GM23338 (cell line): ENCODE measurements around the gene TXNDC16. TPM values are rescaled to one million over a fixed set of nuclear protein-coding genes. Genes with fewer than 3 reads are reported as not detected.

Experiments used
- ATAC-seq: fragments of 200-7000 bp; cut with Tn5 transposase; 3 replicates; pipeline ENCODE4 v1.9.1; 2020
- DNase-seq: peaks from one replicate; pipeline ENCODE4 v3.0.0-alpha.2; 2015; ENCODE audit warnings: low spot score
- H2AFZ ChIP-seq: fragments of 200-600 bp; sonication (generic); 2 replicates; pipeline ENCODE4 v1.8.0; 2016; ENCODE audit warnings: antibody characterized with exemption, mild to moderate bottlenecking, moderate library complexity
- H3F3A ChIP-seq: fragments of 200-600 bp; sonication (generic); replicated peaks from 2 replicates; pipeline ENCODE4 v1.8.0; 2017; ENCODE audit warnings: antibody characterized with exemption, mixed run types, low read depth
- H3K27ac ChIP-seq: fragments of 200-600 bp; sonication (generic); 2 replicates; pipeline ENCODE4 v1.6.1; 2016; ENCODE audit warnings: low read depth
- H3K27me3 ChIP-seq: fragments of 200-600 bp; sonication (generic); 2 replicates; pipeline ENCODE4 v1.8.0; 2016; ENCODE audit warnings: mild to moderate bottlenecking, mixed run types, moderate library complexity; ENCODE audit not compliant: insufficient read depth
- H3K36me3 ChIP-seq: fragments of 200-600 bp; sonication (generic); 2 replicates; pipeline ENCODE4 v1.8.0; 2016; ENCODE audit warnings: mild to moderate bottlenecking; ENCODE audit not compliant: insufficient read depth
- H3K4me1 ChIP-seq: fragments of 200-600 bp; sonication (generic); 2 replicates; pipeline ENCODE4 v1.8.0; 2016; ENCODE audit warnings: mild to moderate bottlenecking, moderate library complexity; ENCODE audit not compliant: insufficient read depth
- H3K4me2 ChIP-seq: fragments of 200-600 bp; sonication (generic); 2 replicates; pipeline ENCODE4 v1.7.1; 2017; ENCODE audit warnings: mixed run types
- H3K4me3 ChIP-seq: fragments of 200-600 bp; sonication (generic); 2 replicates; pipeline ENCODE4 v1.6.1; 2016; ENCODE audit warnings: mixed run types
- H3K79me2 ChIP-seq: fragments of 200-600 bp; sonication (generic); replicated peaks from 2 replicates; pipeline ENCODE4 v1.8.0; 2017; ENCODE audit warnings: mild to moderate bottlenecking; ENCODE audit not compliant: insufficient read depth
- H3K9me2 ChIP-seq: fragments of 200-600 bp; sonication (generic); 2 replicates; pipeline ENCODE4 v1.8.0; 2017; ENCODE audit not compliant: insufficient read depth
- H4K20me1 ChIP-seq: fragments of 200-600 bp; sonication (generic); replicated peaks from 2 replicates; pipeline ENCODE4 v1.8.0; 2017; ENCODE audit warnings: mild to moderate bottlenecking; ENCODE audit not compliant: insufficient read depth
- H3K27ac Mint-ChIP-seq: 2 replicates; pipeline ENCODE4 v1.8.0; 2020; ENCODE audit warnings: inconsistent platforms, mild to moderate bottlenecking, moderate library complexity, mixed read lengths
- H3K27me3 Mint-ChIP-seq: 3 replicates; pipeline ENCODE4 v1.8.0; 2022; ENCODE audit warnings: low read depth, mild to moderate bottlenecking, moderate library complexity, mixed read lengths, inconsistent platforms; ENCODE audit not compliant: insufficient read depth, poor library complexity
- H3K36me3 Mint-ChIP-seq: 3 replicates; pipeline ENCODE4 v1.8.0; 2021; ENCODE audit warnings: low read depth, mild to moderate bottlenecking, inconsistent platforms, moderate library complexity, mixed read lengths
- H3K4me1 Mint-ChIP-seq: 3 replicates; pipeline ENCODE4 v1.8.0; 2020; ENCODE audit warnings: mild to moderate bottlenecking, inconsistent platforms, mixed read lengths
- H3K4me3 Mint-ChIP-seq: 3 replicates; pipeline ENCODE4 v1.8.0; 2021; ENCODE audit warnings: moderate library complexity, mild to moderate bottlenecking, inconsistent platforms, mixed read lengths
- H3K9me3 Mint-ChIP-seq: 3 replicates; pipeline ENCODE4 v1.8.0; 2020; ENCODE audit warnings: moderate library complexity, mild to moderate bottlenecking, inconsistent platforms, mixed read lengths
- CREB1 ChIP-seq: fragments of 250-450 bp; sonication (Bioruptor Pico); IDR thresholded peaks from 2 replicates; pipeline ENCODE4 v1.5.0; 2020; ENCODE audit warnings: low read depth, mild to moderate bottlenecking, moderate library complexity
- ETS1 ChIP-seq: IDR thresholded peaks from 2 replicates; pipeline ENCODE4 v1.6.1; 2016; ENCODE audit warnings: antibody characterized with exemption
- EZH2 ChIP-seq: fragments of 200-600 bp; sonication (generic); IDR thresholded peaks from one replicate; pipeline ENCODE4 v1.8.0; 2017; ENCODE audit warnings: antibody characterized with exemption, mild to moderate bottlenecking, low read depth; ENCODE audit not compliant: unreplicated experiment
- EZH2phosphoT487 ChIP-seq: fragments of 200-600 bp; sonication (generic); IDR thresholded peaks from one replicate; pipeline ENCODE4 v1.8.1; 2018; ENCODE audit warnings: antibody characterized with exemption; ENCODE audit not compliant: unreplicated experiment
- JUNB ChIP-seq: IDR thresholded peaks from one replicate; pipeline ENCODE4 v1.6.1; 2016; ENCODE audit warnings: antibody characterized with exemption; ENCODE audit not compliant: unreplicated experiment
- NANOG ChIP-seq: IDR thresholded peaks from 2 replicates; pipeline ENCODE4 v1.6.1; 2016; ENCODE audit warnings: antibody characterized with exemption, borderline replicate concordance
- POLR2AphosphoS5 ChIP-seq: IDR thresholded peaks from 2 replicates; pipeline ENCODE4 v1.6.1; 2016; ENCODE audit warnings: antibody characterized with exemption, low read depth
- REST ChIP-seq: IDR thresholded peaks from one replicate; pipeline ENCODE4 v1.6.1; 2018; ENCODE audit warnings: antibody characterized with exemption; ENCODE audit not compliant: unreplicated experiment
- STAT1 ChIP-seq: IDR thresholded peaks from one replicate; pipeline ENCODE4 v1.6.1; 2016; ENCODE audit warnings: antibody characterized with exemption; ENCODE audit not compliant: unreplicated experiment
- ZNF114 ChIP-seq: fragments of 250-450 bp; sonication (Bioruptor Pico); IDR thresholded peaks from 2 replicates; pipeline ENCODE4 v1.5.0; 2020; ENCODE audit warnings: mild to moderate bottlenecking, moderate library complexity
- ZNF331 ChIP-seq: fragments of 250-450 bp; sonication (Bioruptor Pico); IDR thresholded peaks from 2 replicates; pipeline ENCODE4 v1.5.0; 2020; ENCODE audit warnings: low read depth, mild to moderate bottlenecking, moderate library complexity
- ZNF462 ChIP-seq: fragments of 250-450 bp; sonication (Bioruptor Pico); IDR thresholded peaks from 2 replicates; pipeline ENCODE4 v1.5.0; 2020; ENCODE audit warnings: mild to moderate bottlenecking, moderate library complexity
- polyA plus RNA-seq: library from polyadenylated mRNA; unstranded; fragments of >200 nt; fragmentation: Nextera tagmentation; extraction: Ambion mirVana; gene quantifications from 2 replicates; pipeline ENCODE4 v1.2.1, GENCODE V29; 2016
- total RNA-seq: library from RNA; depleted of rRNA; stranded (reverse); fragments of >200 nt; shearing (Covaris generic); gene quantifications from 2 replicates; pipeline ENCODE4 v1.2.3, GENCODE V29; 2014
- TF ChIP-seq, protein P1 (sequence below), 2 experiments: fragments of 200-600 bp in 1 of 2; sonication (generic) in 1 of 2; conservative IDR thresholded peaks; 2 replicates each; pipeline versions ENCODE4 v1.5.1 to v1.6.1; 2016 to 2017; ENCODE audit warnings: antibody characterized with exemption in 2 of 2, low read depth in 2 of 2, mild to moderate bottlenecking in 2 of 2, moderate library complexity in 1 of 2

TXNDC16 gene
- total and polyA plus RNA-seq, 2 experiments from 2014 or later, result 13.6 to 14.0 TPM

GRCh38 chr14:52547027-52547426 is 5.3 kb downstream of the TXNDC16 start:
- peaks cover 22% of the 10 kb centered on the region for H3K79me2 ChIP-seq
- Mint-ChIP-seq H3K27me3 (peaks cover 4% of the 10 kb centered on the region), H3K36me3 (no peaks in the 10 kb centered on the region)

More at GRCh38 chr14:52547027-52547426, 5.3 kb downstream of the TXNDC16 start:
- Mint-ChIP-seq H3K4me1 (peaks cover 21% of the 10 kb centered on the region), H3K9me3 (no peaks in the 10 kb centered on the region), H3K27ac (no peak overlapping the region), H3K4me3 (no peak overlapping the region)
- Histone ChIP-seq H3K27ac (no peak overlapping the region), H2AFZ (no peak overlapping the region), H3K9me2 (no peaks in the 10 kb centered on the region), H3K4me3 (no peak overlapping the region), H3K4me2 (no peak overlapping the region), H3K4me1 (peaks cover 11% of the 10 kb centered on the region; the same call in 1 of the 2 replicates), H3K27me3 (no peaks in the 10 kb centered on the region), H3F3A (no peaks in the 10 kb centered on the region), H3K36me3 (no peaks in the 10 kb centered on the region), H4K20me1 (no peaks in the 10 kb centered on the region)
- ATAC-seq, result no peak
- no peak for DNase-seq
- TF ChIP-seq POLR2AphosphoS5 (no peak), ZNF331 (CRISPR knock-in tag) (no peak), ZNF114 (CRISPR knock-in tag) (no peak), EZH2phosphoT487 (no peak), EZH2 (no peak), REST (no peak), JUNB (no peak), ZNF462 (CRISPR knock-in tag) (no peak), NANOG (no peak), STAT1 (no peak), ETS1 (no peak), CREB1 (CRISPR knock-in tag) (no peak)
- TF ChIP-seq, protein P1, sequence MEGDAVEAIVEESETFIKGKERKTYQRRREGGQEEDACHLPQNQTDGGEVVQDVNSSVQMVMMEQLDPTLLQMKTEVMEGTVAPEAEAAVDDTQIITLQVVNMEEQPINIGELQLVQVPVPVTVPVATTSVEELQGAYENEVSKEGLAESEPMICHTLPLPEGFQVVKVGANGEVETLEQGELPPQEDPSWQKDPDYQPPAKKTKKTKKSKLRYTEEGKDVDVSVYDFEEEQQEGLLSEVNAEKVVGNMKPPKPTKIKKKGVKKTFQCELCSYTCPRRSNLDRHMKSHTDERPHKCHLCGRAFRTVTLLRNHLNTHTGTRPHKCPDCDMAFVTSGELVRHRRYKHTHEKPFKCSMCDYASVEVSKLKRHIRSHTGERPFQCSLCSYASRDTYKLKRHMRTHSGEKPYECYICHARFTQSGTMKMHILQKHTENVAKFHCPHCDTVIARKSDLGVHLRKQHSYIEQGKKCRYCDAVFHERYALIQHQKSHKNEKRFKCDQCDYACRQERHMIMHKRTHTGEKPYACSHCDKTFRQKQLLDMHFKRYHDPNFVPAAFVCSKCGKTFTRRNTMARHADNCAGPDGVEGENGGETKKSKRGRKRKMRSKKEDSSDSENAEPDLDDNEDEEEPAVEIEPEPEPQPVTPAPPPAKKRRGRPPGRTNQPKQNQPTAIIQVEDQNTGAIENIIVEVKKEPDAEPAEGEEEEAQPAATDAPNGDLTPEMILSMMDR (conservative IDR thresholded peaks at IDR 0.05; ENCODE audit: low read depth in 2 of 2), result no peak
